Stimulated activated CD4-positive, alpha-beta T cell treated with anti-CD3 and anti-CD28 coated beads, Interleukin-1b, Interleukin-23, amount 100 ng/mL, for 48 hours (primary cell): ENCODE data around the gene ANKRD30B.
"Not testable (repeated sequence)": the region's sequence is repeated elsewhere in the genome, so short reads cannot be mapped to it uniquely, and the experiment has no call there.

Source experiments
- DNase-seq: peaks from one replicate; pipeline ENCODE4 v3.0.0-alpha.2; 2020

The ANKRD30B gene, protein sequence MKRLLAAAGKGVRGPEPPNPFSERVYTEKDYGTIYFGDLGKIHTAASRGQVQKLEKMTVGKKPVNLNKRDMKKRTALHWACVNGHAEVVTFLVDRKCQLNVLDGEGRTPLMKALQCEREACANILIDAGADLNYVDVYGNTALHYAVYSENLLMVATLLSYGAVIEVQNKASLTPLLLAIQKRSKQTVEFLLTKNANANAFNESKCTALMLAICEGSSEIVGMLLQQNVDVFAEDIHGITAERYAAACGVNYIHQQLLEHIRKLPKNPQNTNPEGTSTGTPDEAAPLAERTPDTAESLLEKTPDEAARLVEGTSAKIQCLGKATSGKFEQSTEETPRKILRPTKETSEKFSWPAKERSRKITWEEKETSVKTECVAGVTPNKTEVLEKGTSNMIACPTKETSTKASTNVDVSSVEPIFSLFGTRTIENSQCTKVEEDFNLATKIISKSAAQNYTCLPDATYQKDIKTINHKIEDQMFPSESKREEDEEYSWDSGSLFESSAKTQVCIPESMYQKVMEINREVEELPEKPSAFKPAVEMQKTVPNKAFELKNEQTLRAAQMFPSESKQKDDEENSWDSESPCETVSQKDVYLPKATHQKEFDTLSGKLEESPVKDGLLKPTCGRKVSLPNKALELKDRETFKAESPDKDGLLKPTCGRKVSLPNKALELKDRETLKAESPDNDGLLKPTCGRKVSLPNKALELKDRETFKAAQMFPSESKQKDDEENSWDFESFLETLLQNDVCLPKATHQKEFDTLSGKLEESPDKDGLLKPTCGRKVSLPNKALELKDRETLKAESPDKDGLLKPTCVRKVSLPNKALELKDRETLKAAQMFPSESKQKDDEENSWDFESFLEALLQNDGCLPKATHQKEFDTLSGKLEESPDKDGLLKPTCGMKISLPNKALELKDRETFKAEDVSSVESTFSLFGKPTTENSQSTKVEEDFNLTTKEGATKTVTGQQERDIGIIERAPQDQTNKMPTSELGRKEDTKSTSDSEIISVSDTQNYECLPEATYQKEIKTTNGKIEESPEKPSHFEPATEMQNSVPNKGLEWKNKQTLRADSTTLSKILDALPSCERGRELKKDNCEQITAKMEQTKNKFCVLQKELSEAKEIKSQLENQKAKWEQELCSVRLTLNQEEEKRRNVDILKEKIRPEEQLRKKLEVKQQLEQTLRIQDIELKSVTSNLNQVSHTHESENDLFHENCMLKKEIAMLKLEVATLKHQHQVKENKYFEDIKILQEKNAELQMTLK (N-terminal part only)

DNA sequence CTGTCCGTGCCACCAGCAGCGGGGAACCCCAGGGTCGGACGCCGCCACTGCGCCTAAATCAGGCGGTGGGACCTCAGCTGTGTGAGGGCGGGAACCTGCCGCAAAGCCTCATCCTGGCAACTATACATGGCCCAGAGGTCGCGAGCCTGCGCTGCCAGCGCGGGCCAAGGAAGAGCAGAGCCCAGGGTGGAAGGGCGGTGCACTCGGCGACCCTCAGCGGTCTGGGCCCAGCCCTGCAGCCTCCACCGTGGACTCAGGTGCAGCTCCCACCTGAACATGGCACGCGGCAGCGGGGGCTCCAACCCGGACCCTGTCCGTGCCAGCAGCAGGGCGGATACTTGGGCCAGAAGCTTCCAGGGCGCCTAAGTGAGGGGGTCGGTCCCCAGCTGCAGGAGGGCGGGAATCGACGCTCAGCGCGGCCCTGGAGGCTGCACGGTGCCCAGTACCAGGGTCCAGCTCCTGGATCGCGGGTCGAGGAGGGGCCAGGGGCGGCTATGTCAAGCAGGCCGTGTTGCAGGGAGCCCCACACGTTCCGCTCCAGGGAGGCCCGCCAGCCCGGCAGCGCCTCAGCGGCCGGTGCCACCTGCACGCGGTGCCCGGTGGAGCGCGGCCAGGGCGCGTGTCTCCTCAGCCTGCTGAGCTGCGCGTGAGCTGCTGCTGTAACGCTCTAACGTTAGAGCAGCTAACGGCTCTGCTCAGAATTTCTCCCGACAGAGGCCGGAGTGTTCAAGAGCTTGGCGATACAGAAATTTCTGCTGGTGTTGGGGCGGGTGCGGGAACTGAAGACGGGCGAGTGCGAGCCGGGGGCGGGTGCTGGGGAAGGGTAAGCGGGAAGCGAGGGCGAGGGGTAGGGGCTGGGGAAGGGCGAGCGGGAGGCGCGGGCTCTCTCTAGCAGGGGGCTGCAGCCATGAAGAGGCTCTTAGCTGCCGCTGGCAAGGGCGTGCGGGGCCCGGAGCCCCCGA lies at the start of gene ANKRD30B:
Gene ANKRD30B, plus strand, starts transcription at position 660 of the 962 bp plus-strand sequence. Its CDS starts 248 bp downstream, at position 908.
- DNase-seq: no peak

DNA sequence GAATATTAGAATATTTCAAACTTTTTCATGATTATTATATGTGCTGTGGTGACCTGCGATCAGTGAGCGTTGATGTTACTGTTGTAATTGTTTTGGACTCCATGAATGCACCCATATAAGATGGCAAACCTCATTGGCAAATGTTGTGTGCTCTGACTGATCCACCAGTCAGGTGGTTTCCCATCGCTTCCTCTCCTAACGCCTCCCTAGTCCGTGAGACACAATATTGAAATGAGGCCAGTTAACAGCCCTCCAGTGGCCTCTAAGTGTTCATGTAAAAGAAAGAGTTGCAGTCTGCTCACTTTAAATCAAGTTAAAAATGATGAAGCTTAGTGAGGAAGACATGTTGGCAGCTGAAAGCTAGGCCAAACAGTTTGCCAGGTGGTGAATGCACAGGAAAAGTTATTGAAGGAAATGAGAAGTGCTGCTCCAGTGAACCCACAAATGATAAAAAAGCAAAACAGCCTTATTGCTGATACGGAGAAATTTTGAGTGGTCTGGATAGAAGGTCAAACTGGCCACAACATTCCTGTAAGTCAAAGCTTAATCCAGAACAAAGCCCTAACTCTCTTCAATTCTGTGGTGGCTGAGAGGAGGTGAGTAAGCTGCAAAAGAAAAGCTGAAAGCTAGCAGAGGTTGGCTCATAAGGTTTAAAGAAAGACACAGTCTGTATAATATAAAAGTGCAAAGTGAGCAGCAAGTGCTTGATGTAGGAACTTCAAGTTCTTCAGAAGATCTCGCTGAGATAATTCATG lies 46.5 kb upstream of the ANKRD30B start:
- not testable (repeated sequence) for DNase-seq

DNA sequence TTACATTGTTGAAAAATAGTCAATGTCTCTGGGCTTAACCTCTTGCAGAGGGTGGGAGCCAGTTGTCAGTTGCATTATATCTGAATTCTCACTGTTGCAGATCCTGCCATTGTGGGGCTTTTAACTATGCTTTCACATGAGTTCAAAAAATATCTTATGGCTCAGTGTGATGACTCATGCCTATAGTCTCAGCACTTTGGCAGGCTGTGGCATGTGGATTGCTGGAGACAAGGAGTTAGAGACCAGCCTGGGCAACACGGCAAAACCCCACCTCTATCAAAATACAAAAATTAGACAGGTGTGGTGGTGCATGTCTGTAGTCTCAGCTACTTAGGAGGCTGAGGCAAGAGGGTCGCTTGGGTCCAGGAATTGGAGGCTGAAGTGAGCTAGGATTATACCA lies 38.2 kb upstream of the ANKRD30B start:
- DNase-seq: not testable (repeated sequence)

DNA sequence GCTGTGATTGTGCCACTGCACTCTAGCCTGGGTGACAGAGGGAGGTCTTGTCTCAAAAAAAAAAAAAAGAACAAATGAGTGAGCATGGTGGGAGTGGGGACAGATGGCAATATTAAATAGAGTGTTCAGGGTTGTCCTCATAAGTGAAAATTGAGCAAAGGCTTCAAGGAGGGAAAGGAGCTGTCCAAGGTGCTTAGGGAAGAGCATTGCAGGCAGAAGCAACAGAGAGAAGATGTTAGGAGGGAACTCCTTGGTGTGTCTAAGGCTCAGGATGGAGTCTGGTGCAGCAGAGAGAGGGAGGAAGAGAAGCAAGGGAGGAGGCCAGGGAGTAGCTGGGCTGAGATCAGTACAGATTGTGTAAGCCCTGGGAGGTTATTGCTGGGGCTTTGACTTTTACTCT lies 26.4 kb upstream of the ANKRD30B start:
- not testable (repeated sequence) for DNase-seq

DNA sequence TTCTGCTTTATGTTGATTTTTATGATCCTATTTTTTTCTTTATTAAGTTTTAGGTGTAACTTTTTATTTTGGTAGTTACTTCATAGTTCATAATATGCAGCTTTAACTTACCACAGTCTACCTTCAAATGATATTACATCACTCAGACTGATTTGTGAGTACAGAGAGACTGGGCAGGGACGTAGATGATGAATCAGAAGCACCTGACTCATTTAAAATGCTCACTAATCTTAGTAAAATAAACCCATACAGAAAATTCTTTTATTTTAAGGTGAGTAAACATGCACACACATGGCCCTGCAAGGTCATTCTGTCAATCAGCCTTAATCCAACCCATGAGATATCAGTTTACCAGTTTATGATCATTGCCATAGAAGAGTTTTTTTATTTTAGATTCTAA lies 8.9 kb upstream of the ANKRD30B start:
- not testable (repeated sequence) for DNase-seq

DNA sequence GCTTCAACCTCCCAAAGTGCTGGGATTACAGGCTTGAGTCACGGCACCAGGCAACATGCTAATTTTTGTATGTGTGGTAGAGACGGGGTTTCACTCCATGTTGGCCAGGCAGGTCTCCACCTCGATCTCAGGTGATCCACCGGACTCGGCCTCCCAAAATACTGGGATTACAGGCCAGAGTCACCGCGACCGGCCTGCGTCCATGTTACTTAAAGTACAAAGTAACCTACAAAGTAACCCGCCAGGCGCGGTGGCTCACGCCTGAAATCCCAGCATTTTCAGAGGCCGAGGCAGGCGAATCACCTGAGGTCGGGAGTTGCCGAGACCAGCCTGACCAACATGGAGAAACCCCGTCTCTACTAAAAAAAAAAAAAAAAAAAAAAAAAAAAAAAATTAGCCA lies 1.1 kb upstream of the ANKRD30B start:
- no peak for DNase-seq

DNA sequence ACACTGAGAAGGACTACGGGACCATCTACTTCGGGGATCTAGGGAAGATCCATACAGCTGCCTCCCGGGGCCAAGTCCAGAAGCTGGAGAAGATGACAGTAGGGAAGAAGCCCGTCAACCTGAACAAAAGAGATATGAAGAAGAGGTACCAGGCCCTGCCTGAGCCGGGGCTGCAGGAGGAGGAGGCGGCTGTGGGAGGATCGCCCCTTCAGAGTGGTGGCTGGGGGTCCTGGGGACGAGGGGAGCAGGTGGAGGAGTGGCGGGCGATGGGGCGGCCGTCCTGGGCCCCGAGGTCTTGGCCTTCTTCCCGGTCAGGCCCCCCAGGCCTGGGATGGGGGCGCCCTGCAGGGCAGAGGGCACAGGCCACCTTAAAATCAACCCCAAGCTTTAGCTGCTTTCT lies 524 bp downstream of the ANKRD30B start:
- DNase-seq: no peak

DNA sequence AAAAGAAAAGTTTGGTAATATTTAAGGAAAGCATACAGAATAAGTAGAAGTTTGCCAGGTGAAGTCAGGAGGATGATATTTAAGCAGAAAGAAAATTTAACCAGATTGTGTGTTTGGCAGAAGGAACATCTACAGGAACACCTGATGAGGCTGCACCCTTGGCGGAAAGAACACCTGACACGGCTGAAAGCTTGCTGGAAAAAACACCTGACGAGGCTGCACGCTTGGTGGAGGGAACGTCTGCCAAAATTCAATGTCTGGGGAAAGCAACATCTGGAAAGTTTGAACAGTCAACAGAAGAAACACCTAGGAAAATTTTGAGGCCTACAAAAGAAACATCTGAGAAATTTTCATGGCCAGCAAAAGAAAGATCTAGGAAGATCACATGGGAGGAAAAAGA lies 15.6 kb downstream of the ANKRD30B start:
- not testable (repeated sequence) for DNase-seq

DNA sequence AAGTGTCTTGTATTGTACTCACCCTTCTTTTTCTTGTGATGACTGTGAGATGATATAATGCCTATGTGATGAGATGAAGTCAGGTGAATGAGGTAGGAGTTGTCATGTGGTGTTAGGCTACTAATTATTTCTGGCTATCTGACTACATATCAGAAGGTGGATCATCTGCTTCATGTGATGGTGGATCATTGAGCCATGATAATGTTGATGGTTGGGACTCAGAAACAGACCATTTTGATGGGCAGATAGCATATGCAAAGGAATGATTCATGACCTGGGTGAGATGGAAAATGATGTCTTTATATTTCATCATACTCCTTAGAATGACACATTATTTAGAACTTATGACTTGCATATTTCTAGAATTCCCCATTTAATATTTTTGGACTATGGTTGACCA lies 19.5 kb downstream of the ANKRD30B start:
- no peak for DNase-seq

DNA sequence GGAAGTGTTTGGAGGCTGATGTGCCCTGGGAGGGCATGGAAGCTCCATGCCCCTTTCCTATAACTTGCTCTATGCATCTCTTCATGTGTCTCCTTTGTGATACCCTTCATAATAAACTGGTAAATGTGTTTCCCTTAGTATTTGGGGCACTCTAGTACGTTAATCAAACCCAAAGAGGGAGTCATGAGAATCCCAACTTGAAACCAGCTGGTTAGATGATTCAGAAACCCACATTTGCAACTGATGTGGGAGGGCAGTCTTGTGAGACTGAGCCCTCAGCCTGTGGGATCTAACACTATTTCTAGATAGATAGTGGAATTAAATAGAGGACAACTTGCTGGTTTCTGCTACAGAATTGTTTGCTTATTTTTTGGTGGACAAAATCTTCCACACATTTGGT lies 20.3 kb downstream of the ANKRD30B start:
- no peak for DNase-seq

DNA sequence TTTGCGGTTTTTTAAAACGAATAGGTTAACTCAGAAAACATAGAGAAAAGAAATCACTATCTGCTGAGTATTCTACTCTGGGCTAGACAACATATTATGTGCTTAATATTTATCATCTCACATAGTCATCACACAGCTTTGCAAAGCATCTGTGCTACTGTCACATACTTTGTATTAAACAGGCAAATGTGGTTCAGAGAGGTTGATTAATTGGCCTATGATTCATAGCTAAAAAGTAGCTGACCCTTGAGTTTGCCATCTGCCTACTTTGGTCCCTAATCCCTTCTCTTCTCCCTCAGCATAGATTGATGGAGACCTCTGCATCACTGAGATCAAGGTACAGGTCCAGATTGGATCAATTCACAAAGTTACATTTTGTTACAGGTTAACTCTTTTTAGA lies 21.4 kb downstream of the ANKRD30B start:
- DNase-seq: no peak

DNA sequence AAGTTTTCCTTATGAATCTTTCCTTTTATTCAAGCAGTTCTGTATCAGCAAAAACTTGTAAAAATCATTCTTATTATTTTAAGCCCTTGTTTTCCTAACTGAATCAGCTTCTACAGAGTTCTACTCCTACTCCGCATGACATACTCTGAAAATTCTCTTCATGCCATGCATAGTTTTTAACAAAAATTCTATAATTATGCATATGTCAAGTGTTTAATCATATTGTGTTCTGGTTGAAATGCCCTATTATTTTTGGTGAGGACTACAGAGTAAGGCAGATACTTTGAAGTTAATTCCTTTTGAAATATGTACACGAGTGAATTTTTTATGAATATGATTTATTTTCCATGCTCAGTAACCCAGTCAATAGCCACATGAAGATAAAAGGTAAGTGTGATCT lies 28.8 kb downstream of the ANKRD30B start:
- no peak for DNase-seq

DNA sequence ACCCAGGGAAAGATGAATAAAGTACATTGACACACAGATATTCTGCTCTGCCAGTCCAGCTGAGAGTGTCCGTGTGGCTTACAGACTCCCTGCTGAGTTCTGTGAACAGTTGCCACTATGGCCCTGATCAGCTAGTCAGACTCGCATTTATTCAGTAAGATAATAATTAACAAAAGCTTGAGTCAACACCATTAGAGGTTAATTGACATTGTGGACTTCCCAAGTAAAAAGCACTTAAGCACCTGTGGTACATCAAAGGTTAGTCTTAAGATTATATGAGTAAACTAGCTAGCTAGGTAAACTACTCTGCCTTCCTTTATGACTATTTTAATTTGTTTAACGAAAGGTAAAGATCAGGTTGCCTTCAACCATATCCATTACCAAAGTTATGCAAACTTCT lies 33.7 kb downstream of the ANKRD30B start:
- DNase-seq: no peak

DNA sequence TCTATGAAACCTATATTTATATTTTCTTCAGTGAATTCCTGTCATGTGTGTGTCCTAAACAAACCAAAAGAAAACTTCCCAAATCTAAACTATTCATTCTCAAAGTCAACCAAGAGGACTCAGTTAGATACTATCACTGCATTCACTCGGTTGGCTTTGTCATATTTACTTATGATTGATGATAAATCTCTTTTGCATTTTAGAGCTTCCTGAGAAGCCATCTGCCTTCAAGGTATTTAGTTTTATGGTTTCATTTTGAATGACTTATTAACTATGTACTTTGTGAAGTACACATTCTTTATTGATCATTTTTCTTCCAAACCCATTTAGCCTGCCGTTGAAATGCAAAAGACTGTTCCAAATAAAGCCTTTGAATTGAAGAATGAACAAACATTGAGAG lies 36.2 kb downstream of the ANKRD30B start:
- no peak for DNase-seq

DNA sequence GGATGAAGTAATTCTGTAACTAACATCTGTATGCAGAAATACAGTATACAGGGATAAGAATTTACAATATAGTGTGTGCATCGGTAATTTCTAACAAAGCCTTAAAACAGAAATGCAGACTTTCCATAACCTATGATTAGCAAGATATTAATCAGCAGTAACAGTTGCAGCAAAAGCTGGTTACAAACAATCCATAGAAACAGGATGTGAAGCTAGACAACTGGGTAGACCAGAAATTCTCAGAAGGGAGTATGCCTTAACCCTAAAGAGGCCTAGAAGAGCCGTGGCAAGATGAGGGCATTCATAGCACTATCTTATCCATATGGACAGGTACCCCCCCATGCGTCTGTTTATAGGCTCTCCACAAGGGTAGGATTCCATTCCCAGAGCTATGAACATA lies 48.9 kb downstream of the ANKRD30B start:
- DNase-seq: not testable (repeated sequence)

DNA sequence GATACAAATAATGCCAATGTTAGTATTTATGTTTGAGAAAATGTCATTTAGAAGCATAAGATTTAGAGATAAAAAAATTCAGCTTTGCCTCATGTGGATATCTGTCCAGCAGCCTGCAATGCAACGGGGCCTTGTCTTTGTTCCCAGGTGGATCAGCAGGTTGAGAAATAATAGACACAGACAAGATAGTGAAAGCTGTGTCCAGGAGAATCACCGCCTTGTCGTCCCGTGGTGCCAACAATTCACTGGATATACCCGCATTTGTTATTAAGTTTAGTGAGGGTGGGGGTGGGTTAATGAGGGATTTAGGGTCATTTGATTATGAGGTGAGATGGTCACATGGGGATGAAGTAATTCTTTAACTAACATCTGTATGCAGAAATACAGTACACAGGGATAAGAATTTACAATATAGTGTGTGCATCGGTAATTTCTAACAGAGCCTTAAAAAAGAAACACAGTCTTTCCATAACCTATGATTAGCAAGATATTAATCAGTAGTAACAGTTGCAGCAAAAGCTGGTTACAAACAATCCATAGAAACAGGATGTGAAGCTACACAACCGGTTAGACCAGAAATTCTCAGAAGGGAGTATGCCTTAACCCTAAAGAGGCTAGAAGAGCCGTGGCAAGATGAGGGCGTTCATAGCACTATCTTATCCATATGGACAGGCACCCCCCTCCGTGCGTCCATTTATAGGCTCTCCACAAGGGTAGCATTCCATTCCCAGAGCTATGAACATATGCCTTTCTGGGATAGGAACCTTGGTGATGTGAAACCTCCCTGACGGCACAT lies 50.2 kb downstream of the ANKRD30B start:
- not testable (repeated sequence) for DNase-seq

DNA sequence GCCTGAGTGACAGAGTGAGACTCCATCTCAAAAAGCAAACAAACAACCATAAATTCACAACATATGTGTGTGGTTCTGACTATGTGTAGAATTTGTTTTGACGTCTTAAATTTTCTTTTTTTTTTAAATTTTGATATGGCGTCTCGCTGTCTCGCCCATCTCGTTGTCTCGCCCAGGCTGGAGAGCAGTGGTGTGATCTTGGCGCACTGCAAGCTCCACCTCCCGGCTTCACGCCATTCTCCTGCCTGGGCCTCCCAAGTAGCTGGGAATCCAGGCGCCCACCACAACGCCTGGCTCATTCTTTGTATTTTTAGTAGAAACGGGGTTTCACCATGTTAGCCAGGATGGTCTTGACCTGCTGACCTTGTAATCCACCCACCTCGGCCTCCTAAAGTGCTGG lies 63.1 kb downstream of the ANKRD30B start:
- not testable (repeated sequence) for DNase-seq

DNA sequence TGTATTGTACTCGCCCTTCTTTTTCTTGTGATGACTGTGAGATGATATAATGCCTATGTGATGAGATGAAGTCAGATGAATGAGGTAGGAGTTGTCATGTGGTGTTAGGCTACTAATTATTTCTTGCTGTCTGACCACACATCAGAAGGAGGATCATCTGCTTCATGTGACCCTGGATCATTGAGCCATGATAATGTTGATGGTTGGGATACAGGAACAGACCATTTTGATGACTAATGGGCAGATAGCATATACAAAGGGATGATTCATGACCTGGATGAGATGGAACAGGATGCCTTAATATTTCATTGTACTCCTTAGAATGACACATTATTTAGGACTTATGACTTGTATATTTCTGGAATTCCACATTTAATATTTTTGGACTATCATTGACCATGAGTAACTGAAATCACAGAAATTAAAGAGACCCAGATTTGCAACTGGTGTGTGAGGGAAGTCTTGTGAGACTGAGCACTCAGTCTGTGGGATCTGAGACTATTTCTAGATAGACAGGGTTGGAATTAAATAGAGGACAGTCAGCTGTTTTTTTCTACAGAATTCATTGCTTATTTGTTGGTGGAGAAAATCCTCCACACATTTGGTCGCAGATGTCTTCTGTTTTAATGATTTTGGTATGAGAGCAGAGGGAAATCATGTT lies 79.1 kb downstream of the ANKRD30B start:
- not testable (repeated sequence) for DNase-seq

DNA sequence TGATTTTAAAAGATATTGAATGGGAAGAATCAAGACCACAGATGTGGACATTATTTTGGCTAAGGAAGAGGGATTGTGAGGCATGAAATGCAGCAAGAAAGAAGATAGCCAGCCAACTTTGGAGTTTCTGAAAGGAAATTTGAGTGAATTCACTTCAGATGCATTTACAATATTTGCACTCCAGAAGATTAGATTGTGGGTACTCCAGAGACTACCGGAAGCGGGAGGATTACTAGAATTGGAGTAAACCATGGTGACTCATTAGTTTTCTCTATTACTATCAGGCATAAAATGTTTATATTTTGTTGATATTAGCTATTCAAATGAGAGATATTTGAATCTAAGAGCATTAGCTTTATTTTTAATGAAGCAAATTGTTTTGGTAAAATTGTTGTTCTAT lies 93.6 kb downstream of the ANKRD30B start:
- not testable (repeated sequence) for DNase-seq

DNA sequence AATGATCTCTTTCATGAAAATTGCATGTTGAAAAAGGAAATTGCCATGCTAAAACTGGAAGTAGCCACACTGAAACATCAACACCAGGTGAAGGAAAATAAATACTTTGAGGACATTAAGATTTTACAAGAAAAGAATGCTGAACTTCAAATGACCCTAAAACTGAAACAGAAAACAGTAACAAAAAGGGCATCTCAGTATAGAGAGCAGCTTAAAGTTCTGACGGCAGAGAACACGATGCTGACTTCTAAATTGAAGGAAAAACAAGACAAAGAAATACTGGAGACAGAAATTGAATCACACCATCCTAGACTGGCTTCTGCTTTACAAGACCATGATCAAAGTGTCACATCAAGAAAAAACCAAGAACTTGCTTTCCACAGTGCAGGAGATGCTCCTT lies 103.6 kb downstream of the ANKRD30B start:
- not testable (repeated sequence) for DNase-seq
